ENCODE measurements around the gene NRP2. TPM values are rescaled to one million over a fixed set of nuclear protein-coding genes. Genes with fewer than 3 reads are reported as not detected.

The NRP2 gene
- polyA plus RNA-seq = 0.07 and 1.4 TPM in 2 replicates

GRCh38 chr2:205682239-205682970 is at the start of gene NRP2:
Gene NRP2 (plus strand): TSS chr2:205682501. CDS start chr2:205683291, 790 bp downstream.

